NB4 (cell line): ENCODE results near the gene U2SURP.

Source experiments
- CTCF ChIP-seq: IDR thresholded peaks from one replicate; pipeline ENCODE4 v1.5.1; 2012; ENCODE audit warnings: low read depth, low read length
- TF ChIP-seq, protein P1 (sequence below): IDR thresholded peaks from 2 replicates; pipeline ENCODE4 v1.6.1; 2011; ENCODE audit warnings: low read depth, low read length

- TF ChIP-seq, protein P1, sequence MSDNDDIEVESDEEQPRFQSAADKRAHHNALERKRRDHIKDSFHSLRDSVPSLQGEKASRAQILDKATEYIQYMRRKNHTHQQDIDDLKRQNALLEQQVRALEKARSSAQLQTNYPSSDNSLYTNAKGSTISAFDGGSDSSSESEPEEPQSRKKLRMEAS: no peak
- no peak for TF ChIP-seq CTCF
Observed at GRCh38 chr3:143089965-143090364, 88.6 kb downstream of the U2SURP start.
